WTC11 (cell line): ENCODE data around the gene SRP9. TPM values are rescaled to one million over a fixed set of nuclear protein-coding genes. Genes with fewer than 3 reads are reported as not detected.

Experiments used
- ATF1 ChIP-seq: sonication (generic); formaldehyde crosslinking; IDR thresholded peaks from 2 replicates; pipeline ENCODE4 v1.8.1; 2023; ENCODE audit warnings: mild to moderate bottlenecking, moderate library complexity, missing genetic modification reagents
- IRF2 ChIP-seq: sonication (generic); formaldehyde crosslinking; IDR thresholded peaks from 2 replicates; pipeline ENCODE4 v1.8.0; 2022; ENCODE audit warnings: low read depth, missing genetic modification reagents, borderline replicate concordance
- MYBL2 ChIP-seq: sonication (generic); formaldehyde crosslinking; IDR thresholded peaks from 2 replicates; pipeline ENCODE4 v1.8.1; 2023; ENCODE audit warnings: mild to moderate bottlenecking, moderate library complexity, missing genetic modification reagents
- SP1 ChIP-seq: sonication (generic); formaldehyde crosslinking; conservative IDR thresholded peaks from 2 replicates; pipeline ENCODE4 v1.8.1; 2022; ENCODE audit warnings: missing genetic modification reagents
- total RNA-seq: library from RNA; stranded (reverse); gene quantifications from 3 replicates; pipeline ENCODE4 v1.2.3, GENCODE V29; 2021
- TF ChIP-seq, protein P1 (sequence below): sonication (generic); formaldehyde crosslinking; IDR thresholded peaks from 2 replicates; pipeline ENCODE4 v1.8.1; 2023; ENCODE audit warnings: mild to moderate bottlenecking, missing genetic modification reagents, moderate library complexity

Gene SRP9
- total RNA-seq, 1 experiment from 2014 or later, result 375 TPM

DNA sequence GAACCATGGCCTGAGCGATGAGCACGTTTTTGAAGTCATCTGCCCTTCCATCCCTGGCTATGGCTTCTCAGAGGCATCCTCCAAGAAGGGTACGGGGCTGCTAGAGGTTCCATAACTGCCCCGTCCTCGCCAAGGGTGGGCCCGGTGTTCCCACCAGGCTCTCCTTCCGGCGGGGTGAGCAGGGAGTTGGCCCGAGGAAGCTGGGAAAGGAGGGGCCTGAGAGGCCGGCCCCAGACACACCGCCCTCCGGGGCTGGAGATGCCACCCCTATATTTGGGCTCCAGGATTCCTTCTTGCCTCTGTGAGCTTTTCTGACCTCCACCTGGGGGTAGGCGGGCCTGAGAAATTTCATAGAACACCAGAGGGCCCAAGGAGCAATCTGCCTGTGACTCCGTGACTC is 61.2 kb downstream of the SRP9 start (continued):
- TF ChIP-seq ATF1 (CRISPR knock-in tag) (no peak), MYBL2 (CRISPR knock-in tag) (no peak), SP1 (no peak), IRF2 (no peak)
- TF ChIP-seq, protein P1, sequence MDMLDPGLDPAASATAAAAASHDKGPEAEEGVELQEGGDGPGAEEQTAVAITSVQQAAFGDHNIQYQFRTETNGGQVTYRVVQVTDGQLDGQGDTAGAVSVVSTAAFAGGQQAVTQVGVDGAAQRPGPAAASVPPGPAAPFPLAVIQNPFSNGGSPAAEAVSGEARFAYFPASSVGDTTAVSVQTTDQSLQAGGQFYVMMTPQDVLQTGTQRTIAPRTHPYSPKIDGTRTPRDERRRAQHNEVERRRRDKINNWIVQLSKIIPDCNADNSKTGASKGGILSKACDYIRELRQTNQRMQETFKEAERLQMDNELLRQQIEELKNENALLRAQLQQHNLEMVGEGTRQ (CRISPR knock-in tag), result no peak

Other genes starting within 250 kb of the SRP9 start
- gene ENAH, start 124.7 kb upstream of the SRP9 start, total RNA-seq, result 223 to 229 TPM (median 227 TPM) in 3 replicates
- 60.9 to 66.2 TPM (median 64.4 TPM) in 3 replicates for gene EPHX1, start 32.3 kb downstream of the SRP9 start, total RNA-seq
- 61.1 to 91.7 TPM (median 69.3 TPM) in 3 replicates for gene TMEM63A, start 104.6 kb downstream of the SRP9 start, total RNA-seq
- gene LEFTY1, start 111.3 kb downstream of the SRP9 start, total RNA-seq, result 47.0 to 52.9 TPM (median 49.0 TPM) in 3 replicates
- gene PYCR2, start 146.4 kb downstream of the SRP9 start, total RNA-seq, result 81.5 to 90.3 TPM (median 86.0 TPM) in 3 replicates
- gene LEFTY2, start 163.4 kb downstream of the SRP9 start, total RNA-seq, result 13.9 to 15.5 TPM (median 14.0 TPM) in 3 replicates
- gene SDE2, start 221.5 kb downstream of the SRP9 start, total RNA-seq, result 13.5 to 17.2 TPM (median 14.6 TPM) in 3 replicates